ENCODE data around the gene TSPAN18.

TSPAN18 gene

DNA sequence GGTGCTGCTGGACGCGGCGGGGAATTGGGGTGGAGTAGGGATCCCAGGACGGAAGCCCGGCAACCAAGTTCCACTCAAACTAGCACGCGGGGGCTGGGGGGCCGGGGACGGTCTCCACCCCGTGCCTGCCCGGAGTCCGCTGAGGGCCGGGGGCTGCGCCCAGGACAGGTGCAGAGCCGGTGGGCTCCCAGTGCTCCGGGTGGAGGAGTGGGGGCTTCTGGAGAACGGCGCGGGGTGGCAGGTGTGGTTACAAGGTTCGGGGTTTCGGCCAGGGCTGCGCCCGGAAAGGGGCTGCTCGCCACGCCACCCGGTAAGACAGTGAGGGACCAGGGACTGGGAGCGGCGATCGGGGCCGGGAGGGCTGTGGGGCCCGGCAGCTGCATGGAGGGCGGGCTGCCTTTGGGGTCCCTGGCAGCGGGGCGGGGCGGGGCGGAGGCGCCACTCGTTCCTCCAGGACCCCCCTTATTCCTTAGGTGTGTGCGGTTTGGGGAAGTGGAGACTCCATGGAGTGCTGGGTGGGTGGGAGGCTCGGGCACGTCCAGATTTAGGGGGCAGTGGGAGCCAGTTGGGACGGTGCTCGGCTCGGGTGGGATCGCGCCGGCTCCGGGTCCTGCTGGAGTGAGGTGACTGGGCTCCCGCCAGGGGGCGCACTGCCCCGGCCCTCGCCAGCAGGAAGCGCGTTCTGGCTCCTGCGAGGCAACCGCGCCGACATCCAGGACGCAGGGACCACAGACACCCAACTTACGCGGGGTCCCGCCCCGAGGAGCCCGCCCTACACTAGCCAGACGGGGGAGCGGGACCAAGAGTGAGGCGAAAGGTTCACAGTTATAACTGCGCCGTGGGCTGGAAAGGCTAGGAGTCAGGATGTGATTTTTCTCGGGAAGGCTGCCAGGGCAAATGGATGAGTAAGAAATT, 868 bp downstream of the TSPAN18 start:
- TF ChIP-seq EZH2phosphoT487 (IDR thresholded peaks at IDR 0.05; ENCODE audit: borderline replicate concordance): no peak
- TF ChIP-seq, protein P1, sequence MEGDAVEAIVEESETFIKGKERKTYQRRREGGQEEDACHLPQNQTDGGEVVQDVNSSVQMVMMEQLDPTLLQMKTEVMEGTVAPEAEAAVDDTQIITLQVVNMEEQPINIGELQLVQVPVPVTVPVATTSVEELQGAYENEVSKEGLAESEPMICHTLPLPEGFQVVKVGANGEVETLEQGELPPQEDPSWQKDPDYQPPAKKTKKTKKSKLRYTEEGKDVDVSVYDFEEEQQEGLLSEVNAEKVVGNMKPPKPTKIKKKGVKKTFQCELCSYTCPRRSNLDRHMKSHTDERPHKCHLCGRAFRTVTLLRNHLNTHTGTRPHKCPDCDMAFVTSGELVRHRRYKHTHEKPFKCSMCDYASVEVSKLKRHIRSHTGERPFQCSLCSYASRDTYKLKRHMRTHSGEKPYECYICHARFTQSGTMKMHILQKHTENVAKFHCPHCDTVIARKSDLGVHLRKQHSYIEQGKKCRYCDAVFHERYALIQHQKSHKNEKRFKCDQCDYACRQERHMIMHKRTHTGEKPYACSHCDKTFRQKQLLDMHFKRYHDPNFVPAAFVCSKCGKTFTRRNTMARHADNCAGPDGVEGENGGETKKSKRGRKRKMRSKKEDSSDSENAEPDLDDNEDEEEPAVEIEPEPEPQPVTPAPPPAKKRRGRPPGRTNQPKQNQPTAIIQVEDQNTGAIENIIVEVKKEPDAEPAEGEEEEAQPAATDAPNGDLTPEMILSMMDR (conservative IDR thresholded peaks at IDR 0.05; ENCODE audit: low read length): peak; percentile 55
- no peaks in the 10 kb centered on the region for H3F3A ChIP-seq (ENCODE audit: low read depth)
- H2AFZ ChIP-seq (ENCODE audit: low read length): no peak overlapping the region
- no peaks in the 10 kb centered on the region for H3K79me2 ChIP-seq (ENCODE audit: insufficient read depth, low read length)
- no peak overlapping the region for H3K4me2 ChIP-seq (ENCODE audit: low read depth, low read length, poor library complexity, severe bottlenecking)
- H3K4me1 ChIP-seq (ENCODE audit: insufficient read depth, low read length, poor library complexity, severe bottlenecking): no peaks in the 10 kb centered on the region
- H4K20me1 ChIP-seq (ENCODE audit: insufficient read depth, low read length, poor library complexity, severe bottlenecking): no peaks in the 10 kb centered on the region
- no peaks in the 10 kb centered on the region for H3K9me3 ChIP-seq (ENCODE audit: insufficient read depth, low read depth, low read length)
- H3K9me2 ChIP-seq (replicated peaks; ENCODE audit: low read depth, low read length): no peaks in the 10 kb centered on the region
- H3K4me3 ChIP-seq (ENCODE audit: low read length, poor library complexity, severe bottlenecking): no peak overlapping the region
- H3K36me3 ChIP-seq (ENCODE audit: insufficient read depth, low read length): no peaks in the 10 kb centered on the region
- H3K27me3 ChIP-seq (ENCODE audit: insufficient read depth, low read length, poor library complexity, severe bottlenecking): no peaks in the 10 kb centered on the region
- no peak overlapping the region for H3K9ac ChIP-seq (ENCODE audit: low read depth, low read length, poor library complexity, severe bottlenecking)

DNA sequence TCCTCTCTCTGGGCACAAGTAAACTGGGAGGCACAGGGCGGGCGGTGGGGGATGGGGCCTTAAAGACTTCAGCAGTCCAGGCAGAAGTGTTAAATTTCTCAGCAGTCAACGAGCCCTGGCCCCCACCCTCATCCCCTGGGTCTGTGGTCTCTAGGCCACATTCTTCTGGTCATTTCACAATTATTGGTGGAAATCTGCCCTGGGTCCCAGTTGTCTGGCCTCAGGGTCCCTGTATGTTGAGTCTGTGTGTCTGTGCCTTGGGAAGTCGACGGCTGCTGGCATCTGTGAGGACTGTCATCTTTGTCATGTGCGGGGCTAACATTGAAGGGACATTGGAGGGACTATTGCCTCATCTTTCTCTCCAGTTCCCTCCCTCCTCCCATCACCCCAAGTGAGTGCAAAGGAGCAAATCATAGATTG, 1.7 kb downstream of the TSPAN18 start:
- no peak overlapping the region for H3K9ac ChIP-seq (ENCODE audit: low read depth, low read length, poor library complexity, severe bottlenecking)
- H4K20me1 ChIP-seq (ENCODE audit: insufficient read depth, low read length, poor library complexity, severe bottlenecking): no peaks in the 10 kb centered on the region
- no peak overlapping the region for H3K4me3 ChIP-seq (ENCODE audit: low read length, poor library complexity, severe bottlenecking)
- no peaks in the 10 kb centered on the region for H3K79me2 ChIP-seq (ENCODE audit: insufficient read depth, low read length)
- no peak overlapping the region for H3K4me2 ChIP-seq (ENCODE audit: low read depth, low read length, poor library complexity, severe bottlenecking)
- H3K4me1 ChIP-seq (ENCODE audit: insufficient read depth, low read length, poor library complexity, severe bottlenecking): no peaks in the 10 kb centered on the region
- TF ChIP-seq EZH2phosphoT487 (IDR thresholded peaks at IDR 0.05; ENCODE audit: borderline replicate concordance): no peak
- TF ChIP-seq, protein P1 (conservative IDR thresholded peaks at IDR 0.05; ENCODE audit: low read length): no peak
- no peaks in the 10 kb centered on the region for H3K36me3 ChIP-seq (ENCODE audit: insufficient read depth, low read length)
- H3K9me2 ChIP-seq (replicated peaks; ENCODE audit: low read depth, low read length): no peaks in the 10 kb centered on the region
- H3K27me3 ChIP-seq (ENCODE audit: insufficient read depth, low read length, poor library complexity, severe bottlenecking): no peaks in the 10 kb centered on the region
- H2AFZ ChIP-seq (ENCODE audit: low read length): no peak overlapping the region
- no peaks in the 10 kb centered on the region for H3F3A ChIP-seq (ENCODE audit: low read depth)
- no peaks in the 10 kb centered on the region for H3K9me3 ChIP-seq (ENCODE audit: insufficient read depth, low read depth, low read length)

DNA sequence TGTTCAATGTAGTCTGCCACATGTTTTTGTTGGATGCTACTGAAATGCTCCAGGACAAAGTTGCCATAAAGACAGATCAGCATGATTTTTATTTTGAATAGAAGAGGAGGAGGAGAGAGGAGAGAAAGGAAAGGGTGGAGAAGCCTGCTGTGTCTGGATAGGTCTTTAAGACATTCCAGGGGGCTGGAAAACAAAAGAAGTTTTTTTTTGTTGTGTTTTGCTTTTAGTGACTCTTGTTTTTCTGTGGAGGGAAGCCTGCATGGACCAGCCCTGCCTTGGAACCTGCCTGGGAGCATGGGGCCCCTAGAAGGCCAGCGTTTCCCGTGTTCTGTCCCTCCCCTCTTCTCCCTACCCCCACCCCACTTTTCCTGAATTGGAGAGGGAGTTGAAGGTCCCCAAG, 2.3 kb downstream of the TSPAN18 start:
- no peaks in the 10 kb centered on the region for H4K20me1 ChIP-seq (ENCODE audit: insufficient read depth, low read length, poor library complexity, severe bottlenecking)
- H3K27me3 ChIP-seq (ENCODE audit: insufficient read depth, low read length, poor library complexity, severe bottlenecking): no peaks in the 10 kb centered on the region
- H3K4me1 ChIP-seq (ENCODE audit: insufficient read depth, low read length, poor library complexity, severe bottlenecking): no peaks in the 10 kb centered on the region
- no peaks in the 10 kb centered on the region for H3K36me3 ChIP-seq (ENCODE audit: insufficient read depth, low read length)
- no peaks in the 10 kb centered on the region for H3F3A ChIP-seq (ENCODE audit: low read depth)
- H3K9me2 ChIP-seq (replicated peaks; ENCODE audit: low read depth, low read length): no peaks in the 10 kb centered on the region
- H2AFZ ChIP-seq (ENCODE audit: low read length): no peak overlapping the region
- no peak overlapping the region for H3K4me2 ChIP-seq (ENCODE audit: low read depth, low read length, poor library complexity, severe bottlenecking)
- no peaks in the 10 kb centered on the region for H3K9me3 ChIP-seq (ENCODE audit: insufficient read depth, low read depth, low read length)
- TF ChIP-seq EZH2phosphoT487 (IDR thresholded peaks at IDR 0.05; ENCODE audit: borderline replicate concordance): no peak
- TF ChIP-seq, protein P1 (conservative IDR thresholded peaks at IDR 0.05; ENCODE audit: low read length): no peak
- no peak overlapping the region for H3K4me3 ChIP-seq (ENCODE audit: low read length, poor library complexity, severe bottlenecking)
- H3K79me2 ChIP-seq (ENCODE audit: insufficient read depth, low read length): no peaks in the 10 kb centered on the region
- H3K9ac ChIP-seq (ENCODE audit: low read depth, low read length, poor library complexity, severe bottlenecking): no peak overlapping the region
